Measurements from ENCODE around the gene KLHL14. TPM values are rescaled to one million over a fixed set of nuclear protein-coding genes. Genes with fewer than 3 reads are reported as not detected.

The KLHL14 gene
- total and polyA plus RNA-seq, 2 of the 13 experiments (the other 11 are each of a cell fraction or from before 2014, with no cell fraction given) = 16.0 to 41.8 TPM

DNA sequence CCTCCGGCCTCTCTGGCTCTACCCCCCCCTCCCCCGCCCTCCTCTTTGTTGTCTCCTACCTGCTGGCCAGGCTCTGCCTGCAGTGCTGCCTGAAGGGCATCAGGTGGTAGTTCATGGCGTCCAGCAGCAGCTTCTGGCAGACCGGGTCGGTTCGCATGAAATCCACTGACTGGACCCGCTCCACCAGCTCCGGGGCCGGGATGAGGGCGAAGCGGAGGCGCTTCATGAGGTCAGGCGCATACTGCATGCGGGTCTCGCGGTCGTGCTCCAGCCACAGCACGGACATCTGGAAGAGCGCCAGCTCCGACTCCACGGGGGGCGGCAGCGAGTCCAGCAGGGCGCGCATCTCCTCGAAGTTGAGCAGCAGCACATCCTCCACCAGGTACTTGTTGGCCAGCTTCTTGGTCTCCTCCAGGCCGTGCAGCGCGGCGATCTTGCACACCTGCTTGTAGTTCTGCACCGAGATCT is 3.2 kb downstream of the KLHL14 start (continued):
- TF ChIP-seq BRCA1 (CRISPR knock-in tag; IDR thresholded peaks at IDR 0.05) (no peak), ARNT2 (CRISPR knock-in tag; IDR thresholded peaks at IDR 0.05; ENCODE audit: low read depth) (no peak), NR3C1 (CRISPR knock-in tag; IDR thresholded peaks at IDR 0.05) (no peak), ZNF460 (CRISPR knock-in tag; IDR thresholded peaks at IDR 0.05; ENCODE audit: borderline replicate concordance) (no peak), MIXL1 (CRISPR knock-in tag; IDR thresholded peaks at IDR 0.05) (no peak), YY1 (IDR thresholded peaks at IDR 0.05; ENCODE audit: insufficient read depth, insufficient replicate concordance, low read depth, low read length) (peak; percentile 53), ZNF496 (CRISPR knock-in tag; IDR thresholded peaks at IDR 0.05; ENCODE audit: insufficient replicate concordance) (no peak), DNMT1 (CRISPR knock-in tag; IDR thresholded peaks at IDR 0.05) (0 out of 2 replicates have a peak, but pooled peaks have one; percentile 48)
- TF ChIP-seq, protein P1, sequence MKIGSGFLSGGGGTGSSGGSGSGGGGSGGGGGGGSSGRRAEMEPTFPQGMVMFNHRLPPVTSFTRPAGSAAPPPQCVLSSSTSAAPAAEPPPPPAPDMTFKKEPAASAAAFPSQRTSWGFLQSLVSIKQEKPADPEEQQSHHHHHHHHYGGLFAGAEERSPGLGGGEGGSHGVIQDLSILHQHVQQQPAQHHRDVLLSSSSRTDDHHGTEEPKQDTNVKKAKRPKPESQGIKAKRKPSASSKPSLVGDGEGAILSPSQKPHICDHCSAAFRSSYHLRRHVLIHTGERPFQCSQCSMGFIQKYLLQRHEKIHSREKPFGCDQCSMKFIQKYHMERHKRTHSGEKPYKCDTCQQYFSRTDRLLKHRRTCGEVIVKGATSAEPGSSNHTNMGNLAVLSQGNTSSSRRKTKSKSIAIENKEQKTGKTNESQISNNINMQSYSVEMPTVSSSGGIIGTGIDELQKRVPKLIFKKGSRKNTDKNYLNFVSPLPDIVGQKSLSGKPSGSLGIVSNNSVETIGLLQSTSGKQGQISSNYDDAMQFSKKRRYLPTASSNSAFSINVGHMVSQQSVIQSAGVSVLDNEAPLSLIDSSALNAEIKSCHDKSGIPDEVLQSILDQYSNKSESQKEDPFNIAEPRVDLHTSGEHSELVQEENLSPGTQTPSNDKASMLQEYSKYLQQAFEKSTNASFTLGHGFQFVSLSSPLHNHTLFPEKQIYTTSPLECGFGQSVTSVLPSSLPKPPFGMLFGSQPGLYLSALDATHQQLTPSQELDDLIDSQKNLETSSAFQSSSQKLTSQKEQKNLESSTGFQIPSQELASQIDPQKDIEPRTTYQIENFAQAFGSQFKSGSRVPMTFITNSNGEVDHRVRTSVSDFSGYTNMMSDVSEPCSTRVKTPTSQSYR (CRISPR knock-in tag; IDR thresholded peaks at IDR 0.05; ENCODE audit: borderline replicate concordance) = peak; percentile 21; the same call in 1 of the 2 replicates
- TF ChIP-seq, protein P2, sequence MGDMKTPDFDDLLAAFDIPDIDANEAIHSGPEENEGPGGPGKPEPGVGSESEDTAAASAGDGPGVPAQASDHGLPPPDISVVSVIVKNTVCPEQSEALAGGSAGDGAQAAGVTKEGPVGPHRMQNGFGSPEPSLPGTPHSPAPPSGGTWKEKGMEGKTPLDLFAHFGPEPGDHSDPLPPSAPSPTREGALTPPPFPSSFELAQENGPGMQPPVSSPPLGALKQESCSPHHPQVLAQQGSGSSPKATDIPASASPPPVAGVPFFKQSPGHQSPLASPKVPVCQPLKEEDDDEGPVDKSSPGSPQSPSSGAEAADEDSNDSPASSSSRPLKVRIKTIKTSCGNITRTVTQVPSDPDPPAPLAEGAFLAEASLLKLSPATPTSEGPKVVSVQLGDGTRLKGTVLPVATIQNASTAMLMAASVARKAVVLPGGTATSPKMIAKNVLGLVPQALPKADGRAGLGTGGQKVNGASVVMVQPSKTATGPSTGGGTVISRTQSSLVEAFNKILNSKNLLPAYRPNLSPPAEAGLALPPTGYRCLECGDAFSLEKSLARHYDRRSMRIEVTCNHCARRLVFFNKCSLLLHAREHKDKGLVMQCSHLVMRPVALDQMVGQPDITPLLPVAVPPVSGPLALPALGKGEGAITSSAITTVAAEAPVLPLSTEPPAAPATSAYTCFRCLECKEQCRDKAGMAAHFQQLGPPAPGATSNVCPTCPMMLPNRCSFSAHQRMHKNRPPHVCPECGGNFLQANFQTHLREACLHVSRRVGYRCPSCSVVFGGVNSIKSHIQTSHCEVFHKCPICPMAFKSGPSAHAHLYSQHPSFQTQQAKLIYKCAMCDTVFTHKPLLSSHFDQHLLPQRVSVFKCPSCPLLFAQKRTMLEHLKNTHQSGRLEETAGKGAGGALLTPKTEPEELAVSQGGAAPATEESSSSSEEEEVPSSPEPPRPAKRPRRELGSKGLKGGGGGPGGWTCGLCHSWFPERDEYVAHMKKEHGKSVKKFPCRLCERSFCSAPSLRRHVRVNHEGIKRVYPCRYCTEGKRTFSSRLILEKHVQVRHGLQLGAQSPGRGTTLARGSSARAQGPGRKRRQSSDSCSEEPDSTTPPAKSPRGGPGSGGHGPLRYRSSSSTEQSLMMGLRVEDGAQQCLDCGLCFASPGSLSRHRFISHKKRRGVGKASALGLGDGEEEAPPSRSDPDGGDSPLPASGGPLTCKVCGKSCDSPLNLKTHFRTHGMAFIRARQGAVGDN (CRISPR knock-in tag; IDR thresholded peaks at IDR 0.05) = peak; percentile 79
- TF ChIP-seq, protein P3, sequence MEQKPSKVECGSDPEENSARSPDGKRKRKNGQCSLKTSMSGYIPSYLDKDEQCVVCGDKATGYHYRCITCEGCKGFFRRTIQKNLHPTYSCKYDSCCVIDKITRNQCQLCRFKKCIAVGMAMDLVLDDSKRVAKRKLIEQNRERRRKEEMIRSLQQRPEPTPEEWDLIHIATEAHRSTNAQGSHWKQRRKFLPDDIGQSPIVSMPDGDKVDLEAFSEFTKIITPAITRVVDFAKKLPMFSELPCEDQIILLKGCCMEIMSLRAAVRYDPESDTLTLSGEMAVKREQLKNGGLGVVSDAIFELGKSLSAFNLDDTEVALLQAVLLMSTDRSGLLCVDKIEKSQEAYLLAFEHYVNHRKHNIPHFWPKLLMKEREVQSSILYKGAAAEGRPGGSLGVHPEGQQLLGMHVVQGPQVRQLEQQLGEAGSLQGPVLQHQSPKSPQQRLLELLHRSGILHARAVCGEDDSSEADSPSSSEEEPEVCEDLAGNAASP (CRISPR knock-in tag; IDR thresholded peaks at IDR 0.05; ENCODE audit: borderline replicate concordance) = 0 out of 2 replicates have a peak, but pooled peaks have one; percentile 3
- TF ChIP-seq, protein P4, sequence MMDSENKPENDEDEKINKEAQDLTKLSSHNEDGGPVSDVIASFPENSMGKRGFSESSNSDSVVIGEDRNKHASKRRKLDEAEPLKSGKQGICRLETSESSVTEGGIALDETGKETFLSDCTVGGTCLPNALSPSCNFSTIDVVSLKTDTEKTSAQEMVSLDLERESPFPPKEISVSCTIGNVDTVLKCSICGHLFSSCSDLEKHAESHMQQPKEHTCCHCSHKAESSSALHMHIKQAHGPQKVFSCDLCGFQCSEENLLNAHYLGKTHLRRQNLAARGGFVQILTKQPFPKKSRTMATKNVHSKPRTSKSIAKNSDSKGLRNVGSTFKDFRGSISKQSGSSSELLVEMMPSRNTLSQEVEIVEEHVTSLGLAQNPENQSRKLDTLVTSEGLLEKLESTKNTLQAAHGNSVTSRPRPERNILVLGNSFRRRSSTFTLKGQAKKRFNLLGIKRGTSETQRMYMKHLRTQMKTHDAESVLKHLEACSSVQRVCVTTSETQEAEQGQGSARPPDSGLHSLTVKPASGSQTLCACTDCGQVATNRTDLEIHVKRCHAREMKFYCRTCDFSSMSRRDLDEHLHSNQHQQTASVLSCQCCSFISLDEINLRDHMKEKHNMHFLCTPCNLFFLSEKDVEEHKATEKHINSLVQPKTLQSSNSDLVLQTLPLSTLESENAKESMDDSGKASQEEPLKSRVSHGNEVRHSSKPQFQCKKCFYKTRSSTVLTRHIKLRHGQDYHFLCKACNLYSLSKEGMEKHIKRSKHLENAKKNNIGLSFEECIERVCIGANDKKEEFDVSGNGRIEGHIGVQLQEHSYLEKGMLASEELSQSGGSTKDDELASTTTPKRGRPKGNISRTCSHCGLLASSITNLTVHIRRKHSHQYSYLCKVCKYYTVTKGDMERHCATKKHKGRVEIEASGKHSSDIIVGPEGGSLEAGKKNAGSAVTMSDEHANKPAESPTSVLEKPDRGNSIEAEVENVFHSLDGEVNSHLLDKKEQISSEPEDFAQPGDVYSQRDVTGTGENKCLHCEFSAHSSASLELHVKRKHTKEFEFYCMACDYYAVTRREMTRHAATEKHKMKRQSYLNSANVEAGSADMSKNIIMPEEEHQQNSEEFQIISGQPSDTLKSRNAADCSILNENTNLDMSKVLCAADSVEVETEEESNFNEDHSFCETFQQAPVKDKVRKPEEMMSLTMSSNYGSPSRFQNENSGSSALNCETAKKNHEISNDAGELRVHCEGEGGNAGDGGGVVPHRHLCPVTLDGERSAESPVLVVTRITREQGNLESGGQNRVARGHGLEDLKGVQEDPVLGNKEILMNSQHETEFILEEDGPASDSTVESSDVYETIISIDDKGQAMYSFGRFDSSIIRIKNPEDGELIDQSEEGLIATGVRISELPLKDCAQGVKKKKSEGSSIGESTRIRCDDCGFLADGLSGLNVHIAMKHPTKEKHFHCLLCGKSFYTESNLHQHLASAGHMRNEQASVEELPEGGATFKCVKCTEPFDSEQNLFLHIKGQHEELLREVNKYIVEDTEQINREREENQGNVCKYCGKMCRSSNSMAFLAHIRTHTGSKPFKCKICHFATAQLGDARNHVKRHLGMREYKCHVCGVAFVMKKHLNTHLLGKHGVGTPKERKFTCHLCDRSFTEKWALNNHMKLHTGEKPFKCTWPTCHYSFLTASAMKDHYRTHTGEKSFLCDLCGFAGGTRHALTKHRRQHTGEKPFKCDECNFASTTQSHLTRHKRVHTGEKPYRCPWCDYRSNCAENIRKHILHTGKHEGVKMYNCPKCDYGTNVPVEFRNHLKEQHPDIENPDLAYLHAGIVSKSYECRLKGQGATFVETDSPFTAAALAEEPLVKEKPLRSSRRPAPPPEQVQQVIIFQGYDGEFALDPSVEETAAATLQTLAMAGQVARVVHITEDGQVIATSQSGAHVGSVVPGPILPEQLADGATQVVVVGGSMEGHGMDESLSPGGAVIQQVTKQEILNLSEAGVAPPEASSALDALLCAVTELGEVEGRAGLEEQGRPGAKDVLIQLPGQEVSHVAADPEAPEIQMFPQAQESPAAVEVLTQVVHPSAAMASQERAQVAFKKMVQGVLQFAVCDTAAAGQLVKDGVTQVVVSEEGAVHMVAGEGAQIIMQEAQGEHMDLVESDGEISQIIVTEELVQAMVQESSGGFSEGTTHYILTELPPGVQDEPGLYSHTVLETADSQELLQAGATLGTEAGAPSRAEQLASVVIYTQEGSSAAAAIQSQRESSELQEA (CRISPR knock-in tag; IDR thresholded peaks at IDR 0.05; ENCODE audit: not compliant biosample characterization) = peak; percentile 42

Data from HepG2 (cell line).